Measurements from ENCODE around the gene OR52J3. TPM values are rescaled to one million over a fixed set of nuclear protein-coding genes. Genes with fewer than 3 reads are reported as not detected.
"Not testable (repeated sequence)": the region's sequence is repeated elsewhere in the genome, so short reads cannot be mapped to it uniquely, and the experiment has no call there.

The OR52J3 gene
- total RNA-seq, 1 experiment from 2014 or later = not detected

- Histone ChIP-seq H3K79me2 (ENCODE audit: insufficient read depth, low read length) (no peaks in the 10 kb centered on the region), H3K4me1 (ENCODE audit: control insufficient read depth in 1 of 2, insufficient read depth in 2 of 2, low read length in 2 of 2) (no peaks in the 10 kb centered on the region), H4K20me1 (ENCODE audit: insufficient read depth) (no peaks in the 10 kb centered on the region; the same call in 1 of the 2 replicates), H3K36me3 (ENCODE audit: control insufficient read depth in 1 of 2, insufficient read depth in 2 of 2, low read length in 2 of 2) (no peaks in the 10 kb centered on the region), H3K9ac (ENCODE audit: low read length) (no peak overlapping the region), H3K9me2 (ENCODE audit: insufficient read depth) (no peaks in the 10 kb centered on the region), H3K4me3 (replicated peaks in 1 of 2; ENCODE audit: low read depth in 1 of 2, low read length in 2 of 2) (no peak overlapping the region), H3K4me2 (ENCODE audit: low read length) (no peak overlapping the region), H3K27me3 (ENCODE audit: insufficient read depth, low read length) (peaks cover 31% of the 10 kb centered on the region), H3K27ac (ENCODE audit: low read depth, low read length) (no peak overlapping the region), H2AFZ (ENCODE audit: low read depth, low read length, poor library complexity, severe bottlenecking) (no peak overlapping the region), H3K9me3 (ENCODE audit: control insufficient read depth in 1 of 2, insufficient read depth in 1 of 2, low read depth in 1 of 2, low read length in 2 of 2) (no peaks in the 10 kb centered on the region)
- CTCF ChIA-PET = no interaction called here
- BruUV-seq (replicated peaks) = no TSS peak
- ATAC-seq (no peak), DNase-seq (ENCODE audit: low read depth, low spot score) (no peak)
- POLR2A ChIA-PET = no interaction called here
- intact Hi-C loops (cut with micrococcal nuclease) = no loop called here
- RAD21 ChIA-PET (ENCODE audit: low non-redundant PET in 1 of 2, low total read pairs in 2 of 2, uncharacterized antibody in 2 of 2, unreplicated experiment in 2 of 2) = no interaction called here
- no peak for TF ChIP-seq MAX (IDR thresholded peaks at IDR 0.05)
Measured at GRCh38 chr11:5046754-5047330, 516 bp downstream of the OR52J3 start.

- H3K27ac ChIP-seq (ENCODE audit: low read depth, low read length); H3K9me2 ChIP-seq (ENCODE audit: insufficient read depth); H4K20me1 ChIP-seq (ENCODE audit: insufficient read depth); BruUV-seq (replicated peaks); POLR2A ChIA-PET; H3K4me2 ChIP-seq (ENCODE audit: low read length); H3K9ac ChIP-seq (ENCODE audit: low read length); H3K79me2 ChIP-seq (ENCODE audit: insufficient read depth, low read length); H3K4me1 ChIP-seq (ENCODE audit: control insufficient read depth in 1 of 2, insufficient read depth in 2 of 2, low read length in 2 of 2); H2AFZ ChIP-seq (ENCODE audit: low read depth, low read length, poor library complexity, severe bottlenecking); H3K4me3 ChIP-seq (replicated peaks in 1 of 2; ENCODE audit: low read depth in 1 of 2, low read length in 2 of 2); RAD21 ChIA-PET (ENCODE audit: low non-redundant PET in 1 of 2, low total read pairs in 2 of 2, uncharacterized antibody in 2 of 2, unreplicated experiment in 2 of 2); ATAC-seq; DNase-seq (ENCODE audit: low read depth, low spot score); H3K9me3 ChIP-seq (ENCODE audit: control insufficient read depth in 1 of 2, insufficient read depth in 1 of 2, low read depth in 1 of 2, low read length in 2 of 2); H3K36me3 ChIP-seq (ENCODE audit: control insufficient read depth in 1 of 2, insufficient read depth in 2 of 2, low read length in 2 of 2); CTCF ChIA-PET: not testable (repeated sequence)
- peaks cover 51% of the 10 kb centered on the region for H3K27me3 ChIP-seq (ENCODE audit: insufficient read depth, low read length)
- intact Hi-C loops (cut with micrococcal nuclease) = loop anchor here (5.0 kb wide), 1 partner anchor 1809 kb away; no protein-coding TSS in a partner anchor
Measured at GRCh38 chr11:5058679-5059078, 12.4 kb downstream of the OR52J3 start.

- ATAC-seq (no peak), DNase-seq (ENCODE audit: low read depth, low spot score) (no peak)
- Histone ChIP-seq H3K79me2 (ENCODE audit: insufficient read depth, low read length) (no peaks in the 10 kb centered on the region), H3K27ac (ENCODE audit: low read depth, low read length) (no peak within 1 kb of the TSS), H3K36me3 (ENCODE audit: control insufficient read depth in 1 of 2, insufficient read depth in 2 of 2, low read length in 2 of 2) (no peaks in the 10 kb centered on the region), H3K4me3 (replicated peaks in 1 of 2; ENCODE audit: low read depth in 1 of 2, low read length in 2 of 2) (no peak within 1 kb of the TSS), H3K9ac (ENCODE audit: low read length) (no peak within 1 kb of the TSS), H3K9me2 (ENCODE audit: insufficient read depth) (no peaks in the 10 kb centered on the region), H3K4me2 (ENCODE audit: low read length) (no peak within 1 kb of the TSS), H2AFZ (ENCODE audit: low read depth, low read length, poor library complexity, severe bottlenecking) (no peak within 1 kb of the TSS), H3K9me3 (ENCODE audit: control insufficient read depth in 1 of 2, insufficient read depth in 1 of 2, low read depth in 1 of 2, low read length in 2 of 2) (no peaks in the 10 kb centered on the region), H3K4me1 (ENCODE audit: control insufficient read depth in 1 of 2, insufficient read depth in 2 of 2, low read length in 2 of 2) (no peaks in the 10 kb centered on the region), H4K20me1 (ENCODE audit: insufficient read depth) (no peaks in the 10 kb centered on the region), H3K27me3 (ENCODE audit: insufficient read depth, low read length) (peaks cover 58% of the 10 kb centered on the region)
- ChIA-PET RAD21 (ENCODE audit: low non-redundant PET in 1 of 2, low total read pairs in 2 of 2, uncharacterized antibody in 2 of 2, unreplicated experiment in 2 of 2) (no interaction called here), CTCF (no interaction called here), POLR2A (no interaction called here)
- intact Hi-C loops (cut with micrococcal nuclease) = loop anchor here (5.0 kb wide), 1 partner anchor 1808 kb away; no protein-coding TSS in a partner anchor
- BruUV-seq (replicated peaks) = no TSS peak
- TF ChIP-seq SRF (IDR thresholded peaks at IDR 0.05; ENCODE audit: low read depth) (no peak), SIN3A (IDR thresholded peaks at IDR 0.05; ENCODE audit: low read depth) (no peak), EZH2 (IDR thresholded peaks at IDR 0.05) (no peak), RAD21 (IDR thresholded peaks at IDR 0.05; ENCODE audit: low read depth) (no peak), POLR2AphosphoS5 (IDR thresholded peaks at IDR 0.05; ENCODE audit: low read depth, low read length) (no peak), EZH2phosphoT487 (IDR thresholded peaks at IDR 0.05; ENCODE audit: borderline replicate concordance) (no peak), YY1 (IDR thresholded peaks at IDR 0.05; ENCODE audit: extremely low read depth, insufficient replicate concordance, low read depth, low read length) (no peak)
- TF ChIP-seq, protein P1, sequence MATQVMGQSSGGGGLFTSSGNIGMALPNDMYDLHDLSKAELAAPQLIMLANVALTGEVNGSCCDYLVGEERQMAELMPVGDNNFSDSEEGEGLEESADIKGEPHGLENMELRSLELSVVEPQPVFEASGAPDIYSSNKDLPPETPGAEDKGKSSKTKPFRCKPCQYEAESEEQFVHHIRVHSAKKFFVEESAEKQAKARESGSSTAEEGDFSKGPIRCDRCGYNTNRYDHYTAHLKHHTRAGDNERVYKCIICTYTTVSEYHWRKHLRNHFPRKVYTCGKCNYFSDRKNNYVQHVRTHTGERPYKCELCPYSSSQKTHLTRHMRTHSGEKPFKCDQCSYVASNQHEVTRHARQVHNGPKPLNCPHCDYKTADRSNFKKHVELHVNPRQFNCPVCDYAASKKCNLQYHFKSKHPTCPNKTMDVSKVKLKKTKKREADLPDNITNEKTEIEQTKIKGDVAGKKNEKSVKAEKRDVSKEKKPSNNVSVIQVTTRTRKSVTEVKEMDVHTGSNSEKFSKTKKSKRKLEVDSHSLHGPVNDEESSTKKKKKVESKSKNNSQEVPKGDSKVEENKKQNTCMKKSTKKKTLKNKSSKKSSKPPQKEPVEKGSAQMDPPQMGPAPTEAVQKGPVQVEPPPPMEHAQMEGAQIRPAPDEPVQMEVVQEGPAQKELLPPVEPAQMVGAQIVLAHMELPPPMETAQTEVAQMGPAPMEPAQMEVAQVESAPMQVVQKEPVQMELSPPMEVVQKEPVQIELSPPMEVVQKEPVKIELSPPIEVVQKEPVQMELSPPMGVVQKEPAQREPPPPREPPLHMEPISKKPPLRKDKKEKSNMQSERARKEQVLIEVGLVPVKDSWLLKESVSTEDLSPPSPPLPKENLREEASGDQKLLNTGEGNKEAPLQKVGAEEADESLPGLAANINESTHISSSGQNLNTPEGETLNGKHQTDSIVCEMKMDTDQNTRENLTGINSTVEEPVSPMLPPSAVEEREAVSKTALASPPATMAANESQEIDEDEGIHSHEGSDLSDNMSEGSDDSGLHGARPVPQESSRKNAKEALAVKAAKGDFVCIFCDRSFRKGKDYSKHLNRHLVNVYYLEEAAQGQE (IDR thresholded peaks at IDR 0.05; ENCODE audit: low read depth) = no peak
Measured at GRCh38 chr11:5059391-5059790, 13.1 kb downstream of the OR52J3 start, which contains the start of gene OR52E2. Gene OR52E2 (minus strand): TSS chr11:5059627. CDS start chr11:5059627, 0 bp downstream.

Data from HCT116 (cell line).